ENCODE results near the gene TIMMDC1.

DNA sequence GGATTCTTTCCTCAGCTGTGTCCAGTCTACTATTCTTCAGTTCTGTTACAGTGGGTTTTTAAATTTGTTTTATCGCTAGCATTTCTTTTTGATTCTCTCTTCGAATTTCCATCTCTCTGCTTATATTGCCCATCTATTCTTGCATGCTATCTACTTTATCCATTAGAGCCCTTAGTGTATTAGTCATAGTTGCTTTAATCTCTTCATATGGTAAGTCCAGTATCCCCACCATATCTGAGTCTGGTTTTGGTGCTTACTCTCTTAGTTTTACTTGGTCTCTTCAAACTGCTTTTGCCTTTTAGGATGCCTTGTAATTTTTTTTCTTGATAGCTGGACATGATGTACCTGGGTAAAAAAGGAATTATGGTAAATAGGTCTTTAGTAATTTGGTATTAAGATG, 9.1 kb downstream of the TIMMDC1 start:
- TF ChIP-seq, protein P1, sequence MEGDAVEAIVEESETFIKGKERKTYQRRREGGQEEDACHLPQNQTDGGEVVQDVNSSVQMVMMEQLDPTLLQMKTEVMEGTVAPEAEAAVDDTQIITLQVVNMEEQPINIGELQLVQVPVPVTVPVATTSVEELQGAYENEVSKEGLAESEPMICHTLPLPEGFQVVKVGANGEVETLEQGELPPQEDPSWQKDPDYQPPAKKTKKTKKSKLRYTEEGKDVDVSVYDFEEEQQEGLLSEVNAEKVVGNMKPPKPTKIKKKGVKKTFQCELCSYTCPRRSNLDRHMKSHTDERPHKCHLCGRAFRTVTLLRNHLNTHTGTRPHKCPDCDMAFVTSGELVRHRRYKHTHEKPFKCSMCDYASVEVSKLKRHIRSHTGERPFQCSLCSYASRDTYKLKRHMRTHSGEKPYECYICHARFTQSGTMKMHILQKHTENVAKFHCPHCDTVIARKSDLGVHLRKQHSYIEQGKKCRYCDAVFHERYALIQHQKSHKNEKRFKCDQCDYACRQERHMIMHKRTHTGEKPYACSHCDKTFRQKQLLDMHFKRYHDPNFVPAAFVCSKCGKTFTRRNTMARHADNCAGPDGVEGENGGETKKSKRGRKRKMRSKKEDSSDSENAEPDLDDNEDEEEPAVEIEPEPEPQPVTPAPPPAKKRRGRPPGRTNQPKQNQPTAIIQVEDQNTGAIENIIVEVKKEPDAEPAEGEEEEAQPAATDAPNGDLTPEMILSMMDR (IDR thresholded peaks at IDR 0.05): no peak
- TF ChIP-seq POLR2A (IDR thresholded peaks at IDR 0.05) (no peak), EP300 (IDR thresholded peaks at IDR 0.05) (no peak)
